Uterus (tissue), 4 donors: ENCODE measurements around the gene HAO2. TPM values are rescaled to one million over a fixed set of nuclear protein-coding genes. Genes with fewer than 3 reads are reported as not detected.

Experiments used
- DNase-seq, 2 donors: peaks; one replicate each; pipeline ENCODE4 v3.0.0-alpha.2; 2019 to 2020
- H3K27ac ChIP-seq, 2 donors: fragments of 200-600 bp; sonication (generic); 1 replicate in 1 of 2; 2 replicates in 1 of 2; pipeline ENCODE4 v1.5.1; 2016 to 2018
- H3K27me3 ChIP-seq, 2 donors: fragments of 200-600 bp; sonication (generic); one replicate each; pipeline ENCODE4 v1.5.1; 2018 to 2019; ENCODE audit warnings: control low read depth in 1 of 2
- H3K36me3 ChIP-seq, 2 donors: fragments of 200-600 bp; sonication (generic); one replicate each; pipeline ENCODE4 v1.5.1; 2019; ENCODE audit warnings: control low read depth in 1 of 2
- H3K4me1 ChIP-seq, 2 donors: fragments of 200-600 bp; sonication (generic); one replicate each; pipeline ENCODE4 v1.5.1; 2018 to 2019; ENCODE audit warnings: control low read depth in 1 of 2
- H3K4me3 ChIP-seq, 2 donors: fragments of 200-600 bp; sonication (generic); 1 replicate in 1 of 2; 2 replicates in 1 of 2; pipeline ENCODE4 v1.5.1; 2018 to 2019; ENCODE audit warnings: mild to moderate bottlenecking in 1 of 2
- H3K9me3 ChIP-seq, 2 donors: fragments of 200-600 bp; sonication (generic); one replicate each; pipeline ENCODE4 v1.5.1; 2019; ENCODE audit warnings: control low read depth in 1 of 2
- CTCF ChIP-seq, 4 experiments: fragments of 200-600 bp in 2 of 4; fragments of 450-650 bp in 2 of 4; sonication (generic) in 2 of 4; IDR thresholded peaks; one replicate each; pipeline ENCODE4 v1.5.1; 2016 to 2019; ENCODE audit warnings: antibody characterized with exemption in 4 of 4, mild to moderate bottlenecking in 2 of 4, moderate library complexity in 1 of 4
- POLR2A ChIP-seq, 2 donors: fragments of 450-650 bp; IDR thresholded peaks; one replicate each; pipeline ENCODE4 v1.6.1; 2016; ENCODE audit warnings: antibody characterized with exemption in 2 of 2, mild to moderate bottlenecking in 1 of 2, moderate library complexity in 1 of 2
- intact Hi-C: fragments of 100-400 bp; cut with DNase I; formaldehyde crosslinking; loops from one replicate; pipeline ENCODE4 v1.15.1; 2023; ENCODE audit warnings: low total_unique reads
- total RNA-seq, 4 donors: library from RNA; depleted of rRNA in 3 of 4; stranded (reverse); fragments of >200 nt in 3 of 4; gene quantifications; one replicate each; pipeline versions ENCODE4 v1.1.0 to v1.2.4, GENCODE V29; 2014 to 2023
- donor health status: DM: yes; HTN: yes; CAD: no.

Gene HAO2
- total RNA-seq, 4 donors from 2014 or later = 0.90 to 1.4 TPM; not detected in 2

- no peak overlapping the region for H3K27ac ChIP-seq
- no peak overlapping the region for H3K4me3 ChIP-seq
- no peaks in the 10 kb centered on the region for H3K9me3 ChIP-seq
- no peak for DNase-seq
- TF ChIP-seq POLR2A (IDR thresholded peaks at IDR 0.05) (no peak), CTCF (IDR thresholded peaks at IDR 0.05) (no peak)
- H3K4me1 ChIP-seq = no peaks in the 10 kb centered on the region
- intact Hi-C loops = no loop called here
- H3K27me3 ChIP-seq = no peaks in the 10 kb centered on the region
- no peaks in the 10 kb centered on the region for H3K36me3 ChIP-seq
Measured at GRCh38 chr1:119387858-119388257, 19.3 kb downstream of the HAO2 start.

DNA sequence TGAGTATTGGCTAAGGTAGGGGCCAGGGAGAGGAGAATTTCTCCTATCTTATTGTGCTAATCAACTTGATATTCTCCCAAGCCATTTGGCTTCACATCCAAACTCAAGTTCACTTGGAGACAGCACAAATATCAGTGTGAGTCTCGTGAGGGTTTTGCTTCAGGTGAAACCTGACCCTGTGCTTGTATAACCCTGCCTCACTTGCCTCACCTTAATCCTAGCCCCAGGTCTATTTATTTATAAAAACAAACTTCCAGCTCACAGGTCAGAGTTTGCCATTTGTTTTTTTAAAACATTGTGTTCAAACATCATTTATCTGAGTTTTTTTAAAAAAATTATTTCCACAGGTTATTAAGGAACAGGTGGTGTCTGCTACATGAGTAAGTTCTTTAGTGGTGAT, 19.9 kb downstream of the HAO2 start:
- Histone ChIP-seq H3K4me1 (no peaks in the 10 kb centered on the region), H3K36me3 (no peaks in the 10 kb centered on the region), H3K4me3 (no peak overlapping the region), H3K27ac (no peak overlapping the region), H3K27me3 (no peaks in the 10 kb centered on the region), H3K9me3 (no peaks in the 10 kb centered on the region)
- DNase-seq = no peak
- intact Hi-C loops = no loop called here
- TF ChIP-seq POLR2A (IDR thresholded peaks at IDR 0.05) = no peak
- TF ChIP-seq CTCF (IDR thresholded peaks at IDR 0.05) = no peak

DNA sequence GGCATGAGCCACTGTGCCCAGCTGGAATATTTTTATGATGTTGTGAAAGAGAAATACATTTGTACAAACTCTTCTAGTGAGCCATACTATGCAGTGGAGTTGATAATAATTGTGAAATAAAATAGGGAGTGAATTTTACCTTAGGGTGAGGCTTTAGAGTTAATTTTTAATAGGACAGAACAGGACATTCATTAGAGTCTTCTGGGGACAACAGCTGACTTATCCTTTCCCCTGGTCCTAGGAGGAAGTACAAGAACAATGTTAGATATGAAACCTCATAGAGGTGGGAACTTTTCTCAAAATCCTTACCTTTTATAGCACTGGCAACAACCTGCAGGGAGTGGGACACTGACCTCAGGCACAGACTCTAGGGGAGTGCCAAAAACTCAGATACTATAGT, 21.9 kb downstream of the HAO2 start:
- Histone ChIP-seq H3K9me3 (no peaks in the 10 kb centered on the region), H3K4me1 (no peaks in the 10 kb centered on the region), H3K36me3 (no peaks in the 10 kb centered on the region), H3K27ac (no peak overlapping the region), H3K4me3 (no peak overlapping the region), H3K27me3 (no peaks in the 10 kb centered on the region)
- TF ChIP-seq POLR2A (IDR thresholded peaks at IDR 0.05) = no peak
- no peak for TF ChIP-seq CTCF (IDR thresholded peaks at IDR 0.05)
- intact Hi-C loops = no loop called here
- no peak for DNase-seq

- TF ChIP-seq POLR2A (IDR thresholded peaks at IDR 0.05) (no peak), CTCF (IDR thresholded peaks at IDR 0.05) (no peak)
- intact Hi-C loops = no loop called here
- no peak overlapping the region for H3K4me3 ChIP-seq
Measured at GRCh38 chr1:119391749-119392148, 23.2 kb downstream of the HAO2 start.

GRCh38 chr1:119394085-119394484, 25.5 kb downstream of the HAO2 start:
- TF ChIP-seq CTCF (IDR thresholded peaks at IDR 0.05) = no peak
- no peak for TF ChIP-seq POLR2A (IDR thresholded peaks at IDR 0.05)
- intact Hi-C loops = no loop called here
- H3K27me3 ChIP-seq = no peaks in the 10 kb centered on the region
- H3K4me3 ChIP-seq = no peak overlapping the region
- no peaks in the 10 kb centered on the region for H3K4me1 ChIP-seq
- no peak overlapping the region for H3K27ac ChIP-seq
- H3K9me3 ChIP-seq = no peaks in the 10 kb centered on the region
- no peaks in the 10 kb centered on the region for H3K36me3 ChIP-seq
- no peak for DNase-seq

More at GRCh38 chr1:119391749-119392148, 23.2 kb downstream of the HAO2 start:
- no peaks in the 10 kb centered on the region for H3K4me1 ChIP-seq
- no peaks in the 10 kb centered on the region for H3K36me3 ChIP-seq
- no peaks in the 10 kb centered on the region for H3K27me3 ChIP-seq
- H3K9me3 ChIP-seq = no peaks in the 10 kb centered on the region
- no peak overlapping the region for H3K27ac ChIP-seq
- DNase-seq = no peak
